HG03196 (cell line): ENCODE data around the gene NLGN1.

ENCODE experiments used
- ATAC-seq: cut with Tn5 transposase; IDR thresholded peaks from one replicate; pipeline ENCODE4 v1.9.1; 2021; ENCODE audit not compliant: unreplicated experiment

NLGN1 gene

DNA sequence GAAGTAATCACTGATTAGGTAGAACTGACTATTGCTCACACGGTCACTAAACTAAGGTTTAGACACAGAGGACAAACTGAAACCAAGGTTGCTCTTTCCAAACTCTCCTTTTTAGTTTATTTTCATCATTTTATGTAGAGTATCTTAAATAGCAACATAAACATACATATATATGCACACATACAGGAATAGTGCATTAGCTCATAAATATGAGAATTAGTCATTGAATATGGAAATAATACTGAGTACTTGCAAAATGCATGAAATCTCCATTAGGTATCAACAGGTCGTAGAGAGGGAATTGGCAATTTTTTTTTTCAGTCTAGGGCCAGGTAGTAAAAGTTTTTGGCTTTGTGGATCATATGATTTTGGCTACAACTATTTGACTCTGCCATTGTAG is 557.1 kb downstream of the NLGN1 start:
- no peak for ATAC-seq

DNA sequence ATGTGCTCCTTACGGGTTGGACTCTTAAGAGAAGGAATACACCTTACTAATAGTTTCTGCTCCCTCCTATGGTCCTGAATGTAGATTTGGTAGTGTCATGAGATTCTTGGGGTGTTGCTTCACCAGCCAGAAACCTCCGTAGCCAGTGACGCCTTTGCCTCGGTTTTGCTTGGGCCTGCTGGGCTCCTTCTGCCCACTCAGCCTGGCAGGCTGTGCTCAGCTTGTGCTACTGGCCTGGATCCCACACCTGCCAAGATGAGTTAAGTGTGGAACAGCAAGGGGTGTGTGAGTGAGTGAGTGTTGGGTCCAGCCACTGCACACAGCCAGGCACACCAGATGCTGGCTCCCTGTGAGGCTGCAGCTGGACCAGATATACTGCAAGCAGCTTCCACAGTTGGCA is 560.1 kb downstream of the NLGN1 start:
- no peak for ATAC-seq

DNA sequence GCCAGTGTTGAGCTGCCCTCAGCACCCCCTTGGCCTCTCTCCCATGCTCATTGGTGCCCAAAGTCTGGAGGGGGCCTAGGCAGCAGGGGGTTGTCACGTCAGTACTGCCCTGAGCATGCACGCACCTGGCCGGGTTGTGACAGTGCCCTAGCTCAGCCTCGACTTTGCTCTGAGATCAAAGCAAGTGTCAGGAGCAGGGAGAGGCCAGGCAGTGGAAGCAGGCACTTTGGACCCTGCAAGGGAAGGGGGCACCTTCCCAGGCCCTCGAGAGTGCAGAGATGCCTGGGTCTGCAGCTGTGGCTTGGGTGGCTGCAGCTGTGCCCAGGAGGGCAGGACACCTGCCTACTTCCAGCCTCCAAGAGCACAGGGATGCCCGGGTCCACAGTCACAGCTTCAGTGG is 561.3 kb downstream of the NLGN1 start:
- ATAC-seq, result no peak

DNA sequence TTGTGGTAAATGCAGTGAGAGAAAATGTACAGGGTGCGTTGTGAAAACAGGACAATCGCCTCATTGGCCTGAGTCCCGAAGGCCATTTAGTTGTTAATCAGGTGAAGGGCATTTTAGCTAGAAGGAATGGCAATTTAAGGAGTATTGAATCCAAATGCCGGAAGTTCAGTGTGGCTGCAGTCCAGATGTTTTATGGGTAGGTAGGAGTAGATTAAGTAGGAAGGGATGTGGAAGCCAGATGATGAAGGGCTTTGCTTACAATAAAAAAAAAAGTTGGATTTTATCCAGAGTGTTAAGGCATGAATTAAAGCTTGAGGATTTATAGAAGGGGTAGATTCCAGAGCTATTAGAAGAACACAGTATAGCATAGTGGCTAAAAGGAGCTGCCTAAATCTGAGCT is 572.7 kb downstream of the NLGN1 start:
- ATAC-seq, result no peak

DNA sequence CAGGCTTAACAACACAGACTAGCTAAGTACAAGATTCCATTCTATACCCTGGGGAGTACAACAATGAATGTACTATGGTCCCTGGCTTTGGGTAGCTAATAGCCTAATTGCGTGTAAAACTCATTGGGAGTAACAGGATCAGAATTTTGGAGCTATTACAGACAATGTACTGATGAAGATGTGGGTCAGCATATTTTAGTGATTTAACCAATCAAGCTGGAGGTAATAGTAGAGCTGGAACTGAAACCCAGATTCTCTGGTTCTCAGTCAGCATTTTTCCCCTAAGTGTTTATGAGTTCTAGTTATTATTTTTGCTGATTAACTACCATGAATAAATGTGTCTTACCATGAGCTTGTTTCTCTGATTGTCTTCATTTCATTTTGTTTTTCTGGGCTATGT is 578.7 kb downstream of the NLGN1 start:
- no peak for ATAC-seq

DNA sequence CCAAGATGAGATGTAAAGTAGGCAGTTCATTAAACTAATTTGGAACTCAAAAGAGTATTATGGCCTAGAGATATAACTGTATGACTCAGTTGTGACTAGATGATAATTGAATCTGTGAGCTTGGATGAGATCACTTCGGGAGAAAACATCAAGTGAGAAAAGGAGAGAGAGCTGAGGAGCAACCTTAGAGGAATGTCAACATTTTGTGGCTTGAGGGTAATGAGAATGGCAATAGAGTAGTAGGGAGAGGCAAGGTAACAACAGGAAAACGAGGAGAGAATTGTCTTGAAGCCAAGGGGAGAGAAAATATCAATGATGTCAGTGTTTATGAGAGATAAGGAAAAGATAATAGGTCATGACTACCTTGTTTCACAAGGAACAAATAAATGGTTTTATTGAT is 580.2 kb downstream of the NLGN1 start:
- no peak for ATAC-seq

DNA sequence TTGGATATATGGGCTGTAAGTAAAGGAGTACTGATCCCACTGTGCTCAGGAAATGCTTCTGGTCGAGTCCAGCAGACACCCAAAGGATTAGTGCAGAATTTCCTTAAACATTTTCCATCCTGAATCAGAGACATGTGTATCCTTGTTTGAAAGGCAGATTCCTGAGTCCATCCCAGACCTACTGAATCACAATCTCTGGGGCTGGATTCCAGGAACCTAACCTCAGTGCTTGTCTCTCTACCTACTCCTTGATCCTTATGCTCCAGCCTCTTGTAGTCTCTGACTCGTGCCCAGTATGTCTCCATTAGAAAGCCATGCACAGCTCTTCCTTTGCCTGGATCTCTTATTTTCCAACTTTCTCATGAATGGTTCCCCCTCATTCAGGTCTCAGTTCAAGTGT is 585.8 kb downstream of the NLGN1 start:
- ATAC-seq, result no peak

DNA sequence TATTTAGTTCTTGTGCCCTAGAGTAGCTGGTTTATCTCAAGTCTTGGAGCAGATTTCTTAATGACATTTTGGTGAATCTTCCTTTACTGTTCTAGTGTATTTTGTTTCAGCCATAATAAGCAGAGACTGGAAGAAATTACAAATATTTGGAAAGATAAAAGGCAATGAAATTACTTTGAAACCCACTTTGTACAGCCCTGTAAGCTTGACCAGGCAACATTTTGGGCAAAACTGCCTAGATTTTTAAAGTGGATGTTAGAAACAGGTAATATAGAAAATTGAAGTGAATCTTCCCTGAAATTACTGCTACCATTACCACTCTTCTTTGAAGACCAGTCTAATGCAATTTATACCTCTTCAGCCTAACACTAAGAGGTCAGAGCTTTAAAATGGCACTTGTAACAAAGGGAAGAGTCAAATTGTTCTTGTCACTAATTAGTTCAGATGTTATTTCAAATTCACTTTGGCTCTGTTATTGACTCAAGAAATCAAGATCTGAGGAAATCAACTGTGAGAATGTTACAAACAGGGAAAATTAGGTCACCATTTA is 589.4 kb downstream of the NLGN1 start:
- no peak for ATAC-seq

DNA sequence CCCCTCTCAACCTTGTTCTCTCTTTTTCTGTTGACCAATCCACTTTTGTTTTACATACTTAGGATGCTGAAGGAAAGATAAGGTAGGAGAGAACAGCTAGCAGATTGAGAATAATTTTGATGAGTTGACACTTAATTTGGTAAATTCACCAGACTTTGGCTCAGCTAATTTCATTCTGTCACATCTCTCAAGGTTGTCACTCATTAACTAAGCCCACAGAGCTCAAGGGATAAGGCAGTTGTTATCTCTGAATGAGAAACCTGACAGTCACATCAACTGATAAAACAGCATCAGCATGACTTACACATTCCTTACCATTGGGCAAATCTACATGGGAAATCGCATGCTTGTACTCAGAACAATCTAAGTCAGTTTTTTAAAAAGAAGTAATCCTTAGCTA is 591.4 kb downstream of the NLGN1 start:
- ATAC-seq, result no peak

DNA sequence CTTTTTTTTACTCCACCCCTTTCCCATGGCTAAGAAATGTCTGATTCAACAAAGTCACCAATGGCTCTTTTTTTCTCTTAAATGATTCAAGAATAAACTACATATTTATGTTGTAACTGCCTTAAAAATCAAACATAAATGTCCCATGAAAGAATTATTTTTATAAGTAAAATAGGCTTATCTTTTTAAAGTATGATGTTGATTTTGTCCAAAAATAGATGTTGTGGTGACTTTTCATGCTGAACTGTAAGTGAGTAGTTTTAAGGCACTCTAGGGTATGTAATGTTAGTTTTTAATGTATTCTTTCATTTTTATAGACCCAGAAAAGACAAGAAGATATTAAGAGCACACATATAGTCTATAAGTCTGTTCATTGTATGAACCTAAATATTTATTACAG is 594.9 kb downstream of the NLGN1 start:
- no peak for ATAC-seq

DNA sequence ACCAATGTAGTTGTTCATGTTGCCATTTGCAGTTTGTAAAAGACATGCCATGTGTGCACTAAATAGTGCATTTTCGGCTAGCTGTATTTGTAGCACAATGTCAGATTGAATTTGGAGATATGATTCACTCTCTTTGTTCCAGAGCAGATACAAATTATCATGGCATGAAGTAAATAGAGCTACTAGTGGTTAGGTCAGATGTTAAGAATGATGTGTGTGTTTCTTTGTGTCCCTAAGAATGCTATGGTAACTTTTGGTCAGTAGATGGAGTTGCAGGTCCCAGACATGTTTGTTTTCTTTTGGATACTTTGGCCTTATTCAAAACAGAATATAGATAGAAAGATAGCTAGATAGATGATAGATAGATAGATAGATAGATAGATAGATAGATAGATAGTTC is 595.8 kb downstream of the NLGN1 start:
- ATAC-seq, result no peak

DNA sequence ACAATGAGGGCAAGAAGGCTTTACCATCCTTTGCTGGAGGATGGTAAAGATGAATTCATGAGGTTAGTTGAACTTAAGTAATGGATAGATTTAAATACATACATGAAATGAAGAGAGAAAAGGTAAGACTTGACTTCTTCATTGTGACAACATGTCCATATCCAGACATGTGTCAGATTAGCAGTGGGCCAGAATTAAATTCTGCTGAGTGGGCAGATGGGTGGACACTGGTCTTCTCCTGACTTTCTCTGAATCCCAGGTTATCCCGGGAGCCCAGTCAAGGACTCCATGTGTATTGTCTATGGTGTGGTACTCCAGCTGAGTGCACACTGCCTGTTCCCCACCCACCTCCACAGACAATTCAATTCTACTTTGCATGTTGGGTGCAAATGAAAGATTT is 603.1 kb downstream of the NLGN1 start:
- no peak for ATAC-seq

DNA sequence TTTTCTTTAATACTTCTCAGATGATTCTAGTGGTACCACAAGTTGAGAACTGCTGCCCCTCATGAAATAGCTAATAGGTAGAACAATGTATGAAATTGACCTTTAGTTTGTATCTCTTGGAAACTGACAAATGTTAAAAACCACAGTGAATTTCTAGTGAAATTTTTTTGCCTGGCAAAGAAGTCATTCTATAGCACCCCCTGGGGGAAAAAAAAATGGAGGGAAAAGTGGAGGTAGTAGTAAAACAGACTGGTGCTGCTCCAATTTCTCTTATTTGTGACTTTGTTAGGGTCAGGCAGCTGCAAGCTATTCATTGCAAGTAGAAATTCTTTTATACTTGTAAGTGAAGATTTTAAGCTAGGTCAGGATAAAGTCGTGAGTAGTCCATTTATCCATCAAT is 605.0 kb downstream of the NLGN1 start:
- ATAC-seq, result no peak

DNA sequence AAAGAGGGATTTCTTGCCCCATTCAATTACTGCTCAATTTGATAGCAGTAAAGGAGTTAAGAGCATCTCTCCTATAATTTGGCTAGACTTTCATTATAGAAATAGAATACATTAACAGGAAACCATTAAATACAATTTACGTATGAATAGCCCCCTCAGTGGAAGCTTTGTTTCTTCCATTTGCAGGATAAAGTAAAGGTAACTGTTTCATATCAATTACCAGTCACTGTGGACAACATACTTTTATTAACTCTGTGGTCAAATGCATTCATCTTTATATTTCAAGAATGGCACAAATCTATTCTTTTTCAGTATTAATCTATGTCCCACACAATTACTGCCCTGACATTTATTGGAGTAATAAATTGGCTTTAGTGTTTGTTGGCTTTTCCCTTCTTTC is 613.4 kb downstream of the NLGN1 start:
- ATAC-seq, result no peak

DNA sequence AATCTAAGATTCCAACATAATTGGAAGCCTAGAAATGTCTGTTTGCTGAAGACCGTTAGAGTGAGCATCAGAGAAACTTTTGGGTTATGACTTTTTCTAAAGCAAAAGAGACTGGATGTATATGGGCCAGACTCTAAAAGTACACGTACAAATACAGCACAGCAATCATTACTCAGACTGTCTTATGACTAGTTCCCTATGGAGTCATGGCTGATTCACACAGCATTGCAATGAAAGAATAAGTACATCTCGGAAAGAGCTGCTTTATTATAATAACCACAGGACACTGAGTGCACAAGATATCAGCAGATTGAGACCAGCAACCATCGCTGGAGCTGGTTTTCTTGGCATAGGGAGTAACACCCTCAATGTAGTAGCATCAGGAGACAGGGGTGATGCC is 618.6 kb downstream of the NLGN1 start:
- no peak for ATAC-seq

DNA sequence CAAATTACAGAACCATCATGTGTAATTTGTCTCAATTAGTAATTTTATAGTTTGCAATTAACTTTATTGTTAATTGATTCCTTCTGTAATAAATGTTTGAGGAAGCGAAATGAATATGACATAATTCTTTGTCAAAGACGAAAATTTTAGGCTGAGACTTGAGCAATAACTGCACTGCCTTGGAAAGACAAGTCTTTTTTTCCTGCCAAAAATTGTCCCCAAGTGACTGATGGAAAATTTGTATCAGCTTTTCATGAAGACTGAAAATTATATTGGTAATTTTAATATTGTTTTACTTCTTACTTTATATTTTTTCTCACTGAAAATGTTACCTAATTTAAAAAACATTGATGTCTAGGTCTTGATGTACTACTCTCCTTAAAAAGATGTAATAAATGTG is 622.6 kb downstream of the NLGN1 start:
- no peak for ATAC-seq

DNA sequence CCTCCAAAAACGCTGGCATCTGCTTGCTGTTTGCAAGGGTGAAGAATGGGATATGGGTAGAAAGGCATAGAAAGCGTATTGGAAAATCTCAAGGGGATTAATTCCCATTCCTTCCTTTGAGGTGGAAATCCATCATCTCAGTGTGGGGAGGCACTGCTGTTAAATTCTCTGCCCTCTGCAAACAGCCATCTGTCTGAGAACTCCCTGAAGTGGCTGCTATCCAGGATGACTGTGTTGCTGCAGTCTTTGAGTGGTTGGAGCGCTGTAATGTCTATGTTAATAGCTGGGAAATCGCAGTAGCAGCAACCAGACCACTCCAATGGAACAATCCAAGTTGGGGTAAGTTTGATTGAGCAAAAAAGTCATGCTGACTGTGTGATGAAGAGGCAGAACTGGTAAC is 625.9 kb downstream of the NLGN1 start:
- no peak for ATAC-seq

DNA sequence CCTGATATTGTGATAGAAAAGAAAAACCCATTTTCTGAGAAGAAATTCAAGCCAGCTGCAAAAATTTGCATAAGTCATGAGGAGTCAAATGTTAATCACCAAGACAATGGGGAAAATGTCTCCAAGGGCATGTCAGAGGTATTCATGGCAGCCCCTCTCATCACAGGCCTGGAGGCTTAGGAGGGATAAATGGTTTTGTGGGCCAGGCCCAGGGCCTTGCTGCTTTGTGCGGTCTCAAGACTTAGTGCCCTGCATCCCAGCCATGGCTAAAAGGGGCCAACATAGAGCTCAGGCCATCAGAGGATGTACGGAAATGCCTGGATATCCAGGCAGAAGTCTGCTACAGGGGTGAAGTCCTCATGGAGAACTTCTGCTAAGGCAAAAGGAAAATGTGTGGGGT is 631.1 kb downstream of the NLGN1 start:
- no peak for ATAC-seq

DNA sequence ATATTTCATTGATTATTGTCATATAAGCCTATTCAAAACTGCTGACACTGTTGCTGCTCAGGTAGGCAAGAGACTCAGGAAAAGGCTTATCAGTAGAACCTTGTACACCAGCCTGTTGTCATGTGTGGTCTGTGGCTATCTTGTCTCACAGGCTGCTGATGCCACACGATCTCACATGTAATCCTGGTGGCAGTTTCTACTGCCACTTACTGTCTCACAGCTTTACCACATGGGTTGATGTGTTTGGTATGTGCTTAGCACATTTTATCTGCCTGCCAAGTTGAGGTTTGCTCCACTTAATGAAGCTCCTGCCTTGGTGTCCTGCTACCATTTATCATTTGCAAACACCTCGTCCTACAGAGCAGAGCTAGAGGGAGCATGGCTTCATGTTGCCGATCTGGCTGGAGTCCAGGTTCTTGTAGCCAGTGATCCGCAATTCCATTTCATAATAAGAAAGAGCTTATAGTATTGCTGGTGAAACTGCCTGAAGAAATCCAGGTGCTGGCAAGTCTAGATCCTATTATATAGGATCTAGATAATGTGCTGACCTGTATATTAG is 637.9 kb downstream of the NLGN1 start:
- ATAC-seq, result no peak

DNA sequence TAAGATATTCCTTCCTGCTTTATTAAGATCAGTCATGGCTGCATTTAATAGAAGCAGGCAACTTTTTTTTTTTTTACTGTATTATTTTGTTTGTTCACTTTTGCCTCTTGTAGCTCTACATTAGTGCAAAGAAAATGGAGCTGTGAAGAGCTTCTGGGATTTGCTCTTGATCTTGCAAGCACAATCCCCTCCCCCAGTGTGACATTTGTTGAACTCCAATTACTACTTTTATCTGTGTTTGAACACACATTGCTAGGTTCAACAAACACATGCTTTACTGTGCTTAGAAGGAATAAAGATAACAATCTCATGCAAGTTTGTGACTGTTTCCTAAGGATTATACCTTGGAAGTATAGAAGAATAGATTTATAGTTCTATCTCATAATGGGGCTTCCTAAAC is 648.8 kb downstream of the NLGN1 start:
- ATAC-seq, result no peak

DNA sequence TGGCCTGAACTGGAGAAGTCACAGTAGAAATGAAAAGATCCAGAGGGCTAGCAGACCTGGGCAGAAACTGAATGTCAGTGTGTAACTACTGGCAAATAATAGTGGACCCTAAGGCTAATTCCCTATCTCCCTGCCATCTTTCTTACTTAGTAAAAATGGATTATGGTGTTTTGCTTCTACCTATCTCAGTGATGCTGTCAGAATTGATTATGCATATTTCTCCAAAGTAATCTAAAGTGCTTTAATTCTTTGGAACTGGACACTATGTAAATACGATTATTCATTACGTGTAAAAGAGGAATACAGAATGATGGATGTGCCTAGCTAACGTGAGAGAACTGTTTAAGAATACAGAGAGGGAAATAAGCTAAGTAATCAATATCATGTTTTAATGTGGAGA is 651.9 kb downstream of the NLGN1 start:
- no peak for ATAC-seq

DNA sequence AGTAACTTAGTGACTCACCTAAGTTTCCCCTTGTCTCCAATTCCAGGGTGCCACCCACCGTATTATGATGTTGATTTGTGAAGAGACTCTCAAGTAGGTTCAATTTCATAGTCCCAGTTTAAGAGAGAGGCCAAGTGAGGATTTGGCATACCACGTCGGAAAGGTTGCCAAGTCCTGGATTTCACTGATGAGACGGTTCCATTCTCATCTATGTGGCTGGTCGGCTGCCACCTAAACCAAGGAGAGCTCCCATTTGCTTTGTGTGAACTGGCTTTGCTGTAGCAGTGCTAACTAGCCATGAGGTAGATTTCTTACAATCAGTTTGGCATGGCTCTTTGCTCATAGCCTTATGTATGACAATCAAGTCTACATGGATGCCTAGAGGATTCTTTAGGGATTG is 653.6 kb downstream of the NLGN1 start:
- no peak for ATAC-seq

DNA sequence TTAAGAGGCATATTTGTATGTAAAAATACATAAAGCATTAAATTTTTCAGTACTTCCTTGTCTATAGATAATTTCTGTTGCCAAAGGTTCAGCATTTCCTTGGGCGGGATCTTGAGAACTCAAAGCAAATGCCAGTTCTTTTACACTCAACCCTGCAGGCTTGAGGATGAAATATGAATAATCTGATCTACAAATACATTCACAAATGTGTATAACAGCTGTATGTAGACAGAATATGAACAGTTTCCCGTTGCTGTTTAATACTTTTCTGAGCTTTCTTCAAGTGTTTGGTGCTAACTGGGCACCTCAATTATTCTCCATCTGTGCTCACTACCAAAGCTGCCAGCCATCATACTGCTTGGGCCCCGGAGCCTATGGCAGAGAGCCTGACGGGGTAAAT is 661.3 kb downstream of the NLGN1 start:
- ATAC-seq, result no peak

DNA sequence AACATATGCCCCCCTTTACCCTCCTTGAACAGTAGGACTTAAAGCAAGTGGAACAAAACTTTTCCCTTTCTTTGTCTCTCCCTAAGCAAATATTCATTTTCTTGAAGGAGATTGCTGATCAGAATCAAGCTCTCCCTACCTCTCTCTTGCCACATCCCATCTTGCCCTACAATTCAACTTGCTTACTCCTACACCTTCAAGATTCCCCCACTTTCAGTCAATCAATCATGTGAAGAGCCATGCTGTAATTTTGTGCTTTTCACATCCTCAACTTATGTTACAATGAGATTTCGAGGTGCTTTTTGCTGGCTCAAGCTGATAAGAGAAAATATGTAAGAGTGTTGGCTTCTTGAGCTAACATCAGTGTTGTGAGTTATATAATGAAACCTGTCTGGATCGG is 662.9 kb downstream of the NLGN1 start:
- ATAC-seq, result no peak
